HEK293T (cell line): ENCODE results near the gene SSH2.

Experiments used
- CTCF ChIA-PET: fragments of 350-600 bp; formaldehyde crosslinking; extraction: SDS; loops from one replicate; lab custom pipeline; 2021; ENCODE audit warnings: antibody characterized with exemption, inconsistent platforms; lab: Yijun Ruan, JAX
- POLR2A ChIA-PET: fragments of 350-600 bp; formaldehyde crosslinking; extraction: SDS; loops from one replicate; lab custom pipeline; 2020; ENCODE audit warnings: antibody characterized with exemption, inconsistent platforms; lab: Yijun Ruan, JAX
- DNase-seq: peaks from one replicate; pipeline ENCODE4 v3.0.0; 2012; ENCODE audit warnings: mixed read lengths; ENCODE audit errors: extremely low spot score
- ARNT ChIP-seq: fragments of 450-650 bp; IDR thresholded peaks from 2 replicates; pipeline ENCODE4 v1.6.1; 2017; ENCODE audit warnings: mild to moderate bottlenecking
- BHLHE40 ChIP-seq: fragments of 450-650 bp; IDR thresholded peaks from 2 replicates; pipeline ENCODE4 v1.6.1; 2016; ENCODE audit warnings: mild to moderate bottlenecking, moderate library complexity, borderline replicate concordance
- CTBP1 ChIP-seq: fragments of 450-650 bp; IDR thresholded peaks from 2 replicates; pipeline ENCODE4 v1.6.1; 2016; ENCODE audit warnings: borderline replicate concordance
- ELF4 ChIP-seq: fragments of 450-650 bp; IDR thresholded peaks from 2 replicates; pipeline ENCODE4 v1.6.1; 2017; ENCODE audit warnings: antibody characterized with exemption
- FOXA1 ChIP-seq: fragments of 450-650 bp; IDR thresholded peaks from 2 replicates; pipeline ENCODE4 v1.6.1; 2016; ENCODE audit warnings: mild to moderate bottlenecking
- FOXK2 ChIP-seq: fragments of 450-650 bp; IDR thresholded peaks from 2 replicates; pipeline ENCODE4 v1.6.1; 2016; ENCODE audit warnings: mild to moderate bottlenecking
- FOXM1 ChIP-seq: fragments of 450-650 bp; IDR thresholded peaks from 2 replicates; pipeline ENCODE4 v1.6.1; 2017; ENCODE audit warnings: mild to moderate bottlenecking, borderline replicate concordance
- HDGF ChIP-seq: fragments of 450-650 bp; IDR thresholded peaks from 2 replicates; pipeline ENCODE4 v1.6.1; 2017; ENCODE audit warnings: antibody characterized with exemption, borderline replicate concordance
- L3MBTL2 ChIP-seq: fragments of 450-650 bp; conservative IDR thresholded peaks from 2 replicates; pipeline ENCODE4 v1.6.1; 2016; ENCODE audit warnings: mild to moderate bottlenecking
- LEF1 ChIP-seq: fragments of 450-650 bp; IDR thresholded peaks from 2 replicates; pipeline ENCODE4 v1.6.1; 2017; ENCODE audit warnings: mild to moderate bottlenecking, borderline replicate concordance
- NFRKB ChIP-seq: fragments of 450-650 bp; IDR thresholded peaks from 2 replicates; pipeline ENCODE4 v1.6.1; 2016; ENCODE audit warnings: mild to moderate bottlenecking, moderate library complexity
- PKNOX1 ChIP-seq: fragments of 450-650 bp; IDR thresholded peaks from 2 replicates; pipeline ENCODE4 v1.6.1; 2016
- SP1 ChIP-seq: fragments of 450-650 bp; IDR thresholded peaks from 2 replicates; pipeline ENCODE4 v1.6.1; 2017
- SUZ12 ChIP-seq: fragments of 450-650 bp; IDR thresholded peaks from 2 replicates; pipeline ENCODE4 v1.6.1; 2016; ENCODE audit warnings: mild to moderate bottlenecking
- TARDBP ChIP-seq: fragments of 450-650 bp; IDR thresholded peaks from 2 replicates; pipeline ENCODE4 v1.6.1; 2016
- ZNF384 ChIP-seq: fragments of 450-650 bp; IDR thresholded peaks from 2 replicates; pipeline ENCODE4 v1.6.1; 2016

The SSH2 gene

DNA sequence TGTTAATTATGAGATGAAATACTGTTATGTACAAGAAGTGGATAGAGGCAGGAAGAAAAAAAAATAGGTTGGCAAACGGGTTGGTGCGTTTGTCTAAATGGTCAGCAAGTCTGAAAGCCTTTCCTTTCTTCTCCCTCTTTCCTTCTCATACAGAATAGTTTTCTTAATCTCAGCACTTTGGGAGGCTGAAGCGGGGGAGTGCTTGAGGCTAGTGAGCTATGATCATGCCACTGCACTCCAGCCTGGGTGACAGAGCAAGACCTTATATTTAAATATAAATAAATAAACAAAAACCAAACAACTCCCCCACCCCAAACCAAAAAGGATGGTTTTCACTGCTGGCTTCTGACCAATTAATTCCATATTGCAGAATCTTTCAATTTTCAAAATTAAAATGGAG lies 232.7 kb downstream of the SSH2 start:
- ChIA-PET CTCF (no interaction called here), POLR2A (no interaction called here)
- TF ChIP-seq SP1: no peak
- TF ChIP-seq ZNF384: no peak
- no peak for TF ChIP-seq TARDBP
- TF ChIP-seq CTBP1: no peak
- no peak for TF ChIP-seq FOXA1
- TF ChIP-seq SUZ12: no peak
- no peak for TF ChIP-seq ELF4
- no peak for TF ChIP-seq NFRKB
- no peak for TF ChIP-seq LEF1
- no peak for TF ChIP-seq PKNOX1
- TF ChIP-seq FOXK2: no peak
- no peak for TF ChIP-seq BHLHE40
- TF ChIP-seq HDGF: no peak
- TF ChIP-seq L3MBTL2: no peak
- TF ChIP-seq ARNT: no peak
- TF ChIP-seq FOXM1: no peak
- no peak for DNase-seq

GRCh38 chr17:29694918-29695563 lies 235.0 kb downstream of the SSH2 start:
- ChIA-PET POLR2A (no interaction called here), CTCF (no interaction called here)
- DNase-seq: no peak
- TF ChIP-seq NFRKB (no peak), SUZ12 (no peak), FOXA1 (no peak), ZNF384 (no peak), ARNT (no peak), HDGF (no peak), LEF1 (no peak), BHLHE40 (no peak), TARDBP (no peak), CTBP1 (no peak), FOXK2 (no peak), PKNOX1 (no peak), L3MBTL2 (no peak), ELF4 (no peak), FOXM1 (no peak), SP1 (no peak)

- no peak for TF ChIP-seq ARNT
- no peak for TF ChIP-seq FOXM1
- no peak for TF ChIP-seq FOXA1
- TF ChIP-seq SUZ12: no peak
- TF ChIP-seq TARDBP: no peak
- no peak for TF ChIP-seq ELF4
- TF ChIP-seq HDGF: no peak
- no peak for TF ChIP-seq FOXK2
- ChIA-PET POLR2A (no interaction called here), CTCF (no interaction called here)
- DNase-seq: no peak
Observed at GRCh38 chr17:29693751-29694150, 236.3 kb downstream of the SSH2 start.

GRCh38 chr17:29687596-29687995 lies 242.4 kb downstream of the SSH2 start:
- CTCF ChIA-PET: interaction anchor here (0.6 kb wide), 1 partner anchor 48 kb away, joined by 3 read pairs; no protein-coding TSS in a partner anchor

GRCh38 chr17:29686993-29687590 lies 242.9 kb downstream of the SSH2 start:
- DNase-seq: no peak
- CTCF ChIA-PET: no interaction called here
- TF ChIP-seq SP1 (no peak), FOXK2 (no peak), HDGF (no peak), ZNF384 (no peak), PKNOX1 (no peak), NFRKB (no peak), SUZ12 (no peak), LEF1 (no peak), L3MBTL2 (no peak), FOXM1 (no peak), BHLHE40 (no peak), ELF4 (no peak), FOXA1 (no peak)
- POLR2A ChIA-PET: no interaction called here

More at GRCh38 chr17:29687596-29687995, 242.4 kb downstream of the SSH2 start:
- POLR2A ChIA-PET: no interaction called here
- no peak for TF ChIP-seq ZNF384
- TF ChIP-seq NFRKB: no peak
- TF ChIP-seq FOXM1: no peak
- TF ChIP-seq PKNOX1: no peak
- TF ChIP-seq FOXK2: no peak
- TF ChIP-seq BHLHE40: no peak
- no peak for TF ChIP-seq L3MBTL2
- TF ChIP-seq SUZ12: no peak
- no peak for TF ChIP-seq FOXA1
- TF ChIP-seq CTBP1: no peak
- TF ChIP-seq LEF1: no peak
- TF ChIP-seq SP1: no peak
- TF ChIP-seq ARNT: no peak
- TF ChIP-seq TARDBP: no peak
- TF ChIP-seq HDGF: no peak
- TF ChIP-seq ELF4: no peak
- no peak for DNase-seq
